Cerebellar cortex (tissue), 1 donor: Measurements from ENCODE around the gene EPN1.
A peak's percentile ranks its signal among the peaks of the same experiment; 100 is the strongest.

Experiments
- DNase-seq: peaks from one replicate; pipeline ENCODE4 v3.0.0-alpha.2; 2015; ENCODE audit warnings: low spot score

Gene EPN1

GRCh38 chr19:55660991-55661390, 14.0 kb upstream of the EPN1 start:
- DNase-seq = no peak

GRCh38 chr19:55661826-55662225, 13.2 kb upstream of the EPN1 start:
- no peak for DNase-seq

- DNase-seq = no peak
Observed at GRCh38 chr19:55663846-55664536, 11.0 kb upstream of the EPN1 start.

- no peak for DNase-seq
Observed at GRCh38 chr19:55666343-55667005, 8.6 kb upstream of the EPN1 start.

- DNase-seq = no peak
Observed at GRCh38 chr19:55667006-55667381, 8.0 kb upstream of the EPN1 start.

GRCh38 chr19:55667511-55667910, 7.5 kb upstream of the EPN1 start:
- no peak for DNase-seq

GRCh38 chr19:55667958-55668357, 7.1 kb upstream of the EPN1 start:
- DNase-seq = no peak

- DNase-seq = no peak
Observed at GRCh38 chr19:55668603-55669348, 6.2 kb upstream of the EPN1 start.

GRCh38 chr19:55669418-55670279, 5.4 kb upstream of the EPN1 start:
- DNase-seq = peak; percentile 20

- DNase-seq = peak; percentile 58
Observed at GRCh38 chr19:55670280-55671053, 4.6 kb upstream of the EPN1 start.

- DNase-seq = no peak
Observed at GRCh38 chr19:55671054-55671378, 4.0 kb upstream of the EPN1 start.

- DNase-seq = no peak
Observed at GRCh38 chr19:55672418-55672817, 2.6 kb upstream of the EPN1 start.

- DNase-seq = no peak
Observed at GRCh38 chr19:55673465-55673864, 1.6 kb upstream of the EPN1 start.

- peak; percentile 41 for DNase-seq
Observed at GRCh38 chr19:55673889-55674288, 1.1 kb upstream of the EPN1 start.

- DNase-seq = peak; percentile 20
Observed at GRCh38 chr19:55674459-55674840, 576 bp upstream of the EPN1 start.

GRCh38 chr19:55675661-55676354, 782 bp downstream of the EPN1 start:
- DNase-seq = no peak

GRCh38 chr19:55676383-55676782, 1.4 kb downstream of the EPN1 start:
- peak; percentile 35 for DNase-seq

GRCh38 chr19:55676889-55677505, 2.0 kb downstream of the EPN1 start:
- DNase-seq = no peak

GRCh38 chr19:55677572-55678028, 2.6 kb downstream of the EPN1 start:
- DNase-seq = no peak

GRCh38 chr19:55678121-55678671, 3.2 kb downstream of the EPN1 start:
- no peak for DNase-seq
